Stomach (tissue), 9 donors: ENCODE measurements around the gene PTPRT. TPM values are rescaled to one million over a fixed set of nuclear protein-coding genes. Genes with fewer than 3 reads are reported as not detected.
A peak's percentile ranks its signal among the peaks of the same experiment; 100 is the strongest.

Experiments used
- DNase-seq, 2 donors: peaks; one replicate each; pipeline versions ENCODE4 v3.0.0 to v3.0.0-alpha.2; 2013 to 2019
- H3K27ac ChIP-seq, 5 donors: fragments of 200-600 bp in 4 of 5; sonication (generic) in 4 of 5; one replicate each; pipeline ENCODE4 v1.5.1; 2013 to 2019; ENCODE audit warnings: mild to moderate bottlenecking in 1 of 5, moderate library complexity in 1 of 5
- H3K27me3 ChIP-seq, 3 donors: fragments of 200-600 bp; sonication (generic); one replicate each; pipeline ENCODE4 v1.5.1; 2017 to 2019; ENCODE audit warnings: mixed run types in 1 of 3
- H3K36me3 ChIP-seq, 4 donors: fragments of 200-600 bp; sonication (generic); 1 replicate in 3 of 4; 2 replicates in 1 of 4; pipeline ENCODE4 v1.5.1; 2016 to 2019
- H3K4me1 ChIP-seq, 4 donors: fragments of 200-600 bp; sonication (generic); one replicate each; pipeline ENCODE4 v1.5.1; 2016 to 2019
- H3K4me3 ChIP-seq, 4 donors: fragments of 200-600 bp; sonication (generic) in 3 of 4; one replicate each; pipeline ENCODE4 v1.5.1; 2016 to 2019; ENCODE audit warnings: mild to moderate bottlenecking in 1 of 4
- H3K9me3 ChIP-seq, 4 donors: fragments of 200-600 bp; sonication (generic); one replicate each; pipeline ENCODE4 v1.5.1; 2016 to 2019
- CTCF ChIP-seq, 7 experiments: fragments of 450-650 bp in 4 of 7; fragments of 200-600 bp in 3 of 7; sonication (generic) in 3 of 7; IDR thresholded peaks; one replicate each; pipeline ENCODE4 v1.5.1; 2016 to 2019; ENCODE audit warnings: antibody characterized with exemption in 7 of 7, control low read depth in 2 of 7, mild to moderate bottlenecking in 1 of 7
- EP300 ChIP-seq: sonication (generic); formaldehyde crosslinking; IDR thresholded peaks from one replicate; pipeline ENCODE4 v1.6.1; 2017; ENCODE audit warnings: antibody characterized with exemption
- POLR2A ChIP-seq, 4 donors: fragments of 450-650 bp; IDR thresholded peaks; one replicate each; pipeline ENCODE4 v1.6.1; 2016; ENCODE audit warnings: antibody characterized with exemption in 4 of 4, control low read depth in 2 of 4, mild to moderate bottlenecking in 1 of 4, moderate library complexity in 1 of 4
- POLR2AphosphoS5 ChIP-seq, 3 donors: sonication (generic); formaldehyde crosslinking; IDR thresholded peaks; one replicate each; pipeline ENCODE4 v1.6.1; 2016; ENCODE audit warnings: antibody characterized with exemption in 3 of 3
- WGBS, 5 donors: extraction: QIAGEN DNeasy Blood & Tissue Kit in 3 of 5; methylation state at CpG; one replicate each; pipeline versions ENCODE4 v1.1.5 to v1.1.7; 2013 to 2018; 5-methylcytosine and 5-hydroxymethylcytosine counted together
- intact Hi-C: fragments of 100-400 bp; cut with DNase I; formaldehyde crosslinking; loops from one replicate; pipeline ENCODE4 v1.15.1; 2023; ENCODE audit warnings: low total_unique reads
- polyA plus RNA-seq, 3 donors: library from polyadenylated mRNA; stranded (reverse); fragments of 200-250 nt; gene quantifications; one replicate each; pipeline ENCODE4 v1.2.3, GENCODE V29; 2013
- total RNA-seq, 5 donors: library from RNA; depleted of rRNA; stranded (reverse); fragments of >200 nt; gene quantifications; one replicate each; pipeline versions ENCODE4 v1.1.0 to v1.2.3, GENCODE V29; 2014 to 2016
- donor health status: healthy with polysubstance abuse.
- donor health status: Bipolar disorder and iron deficiency.
- donor health status: healthy.

PTPRT gene
- total and polyA plus RNA-seq, 8 donors = 0.05 to 11.6 (median 1.7) TPM; not detected in 2

GRCh38 chr20:42531508-42531961, 658.2 kb downstream of the PTPRT start:
- Histone ChIP-seq H3K27me3 (no peaks in the 10 kb centered on the region), H3K27ac (no peak overlapping the region), H3K36me3 (no peaks in the 10 kb centered on the region), H3K4me3 (no peak overlapping the region), H3K9me3 (no peaks in the 10 kb centered on the region), H3K4me1 (peaks cover 0 to 8% (median 0%) of the 10 kb centered on the region in 4 donors)
- peak in 1 of 2 donors; percentile 17 for DNase-seq
- WGBS, 5 donors = 61 to 73% (median 70%) methylated on average over 7 of the region's 7 CpGs
- intact Hi-C loops = no loop called here
- no peak for TF ChIP-seq POLR2A (IDR thresholded peaks at IDR 0.05)
- TF ChIP-seq CTCF (IDR thresholded peaks at IDR 0.05) = no peak
- no peak for TF ChIP-seq EP300
- no peak for TF ChIP-seq POLR2AphosphoS5 (IDR thresholded peaks at IDR 0.05)

- H3K4me1 ChIP-seq = peaks cover 0 to 8% (median 0%) of the 10 kb centered on the region in 4 donors
- no peaks in the 10 kb centered on the region for H3K36me3 ChIP-seq
- peak in 5 of 7 experiments; percentile 21 to 48 (median 40) for TF ChIP-seq CTCF (IDR thresholded peaks at IDR 0.05)
- TF ChIP-seq EP300 = no peak
- H3K4me3 ChIP-seq = no peak overlapping the region
- DNase-seq = peak in 1 of 2 donors; percentile 60
- intact Hi-C loops = no loop called here
- WGBS, 5 donors = 21 to 28% (median 22%) methylated on average over 4 of the region's 4 CpGs
- H3K27me3 ChIP-seq = no peaks in the 10 kb centered on the region
- no peaks in the 10 kb centered on the region for H3K9me3 ChIP-seq
- H3K27ac ChIP-seq = no peak overlapping the region
Measured at GRCh38 chr20:42530855-42531448, 658.8 kb downstream of the PTPRT start.

GRCh38 chr20:42530191-42530590, 659.5 kb downstream of the PTPRT start:
- Histone ChIP-seq H3K36me3 (no peaks in the 10 kb centered on the region), H3K27ac (no peak overlapping the region), H3K4me1 (peaks cover 0 to 8% (median 0%) of the 10 kb centered on the region in 4 donors), H3K9me3 (no peaks in the 10 kb centered on the region), H3K27me3 (no peaks in the 10 kb centered on the region), H3K4me3 (no peak overlapping the region)
- no peak for DNase-seq
- no peak for TF ChIP-seq POLR2A (IDR thresholded peaks at IDR 0.05)
- TF ChIP-seq EP300 = no peak
- TF ChIP-seq POLR2AphosphoS5 (IDR thresholded peaks at IDR 0.05) = no peak
- TF ChIP-seq CTCF (IDR thresholded peaks at IDR 0.05) = no peak
- WGBS, 5 donors = 91 to 96% (median 91%) methylated on average over 4 of the region's 4 CpGs
- intact Hi-C loops = no loop called here

GRCh38 chr20:42524058-42524457, 665.6 kb downstream of the PTPRT start:
- H3K4me1 ChIP-seq = no peaks in the 10 kb centered on the region
- H3K27me3 ChIP-seq = no peaks in the 10 kb centered on the region
- intact Hi-C loops = no loop called here
- H3K27ac ChIP-seq = no peak overlapping the region
- no peak for DNase-seq
- H3K4me3 ChIP-seq = no peak overlapping the region
- 78 to 100% (median 93%) methylated on average over 1 of the region's 1 CpG for WGBS, 5 donors
- no peaks in the 10 kb centered on the region for H3K9me3 ChIP-seq
- H3K36me3 ChIP-seq = no peaks in the 10 kb centered on the region
- TF ChIP-seq POLR2A (IDR thresholded peaks at IDR 0.05) (no peak), CTCF (IDR thresholded peaks at IDR 0.05) (no peak), POLR2AphosphoS5 (IDR thresholded peaks at IDR 0.05) (no peak), EP300 (no peak)
